T-helper 1 cell treated with Interleukin-12 subunit alpha and Interleukin-12 subunit beta and Interleukin-4 antibody, amounts not matched to agents 30 ng/mL and 1 ng/mL, for 36 hours (primary cell): Measurements from ENCODE around the gene CEP131. TPM values are rescaled to one million over a fixed set of nuclear protein-coding genes. Genes with fewer than 3 reads are reported as not detected.

Experiments
- intact Hi-C: fragments of 100-400 bp; cut with micrococcal nuclease; formaldehyde crosslinking; loops from one replicate; pipeline ENCODE4 v1.15.1; 2024
- total RNA-seq: library from RNA; stranded (reverse); gene quantifications from 2 replicates; pipeline ENCODE4 v1.2.3, GENCODE V29; 2022

CEP131 gene
- 10.6 and 13.3 TPM in 2 replicates for total RNA-seq

DNA sequence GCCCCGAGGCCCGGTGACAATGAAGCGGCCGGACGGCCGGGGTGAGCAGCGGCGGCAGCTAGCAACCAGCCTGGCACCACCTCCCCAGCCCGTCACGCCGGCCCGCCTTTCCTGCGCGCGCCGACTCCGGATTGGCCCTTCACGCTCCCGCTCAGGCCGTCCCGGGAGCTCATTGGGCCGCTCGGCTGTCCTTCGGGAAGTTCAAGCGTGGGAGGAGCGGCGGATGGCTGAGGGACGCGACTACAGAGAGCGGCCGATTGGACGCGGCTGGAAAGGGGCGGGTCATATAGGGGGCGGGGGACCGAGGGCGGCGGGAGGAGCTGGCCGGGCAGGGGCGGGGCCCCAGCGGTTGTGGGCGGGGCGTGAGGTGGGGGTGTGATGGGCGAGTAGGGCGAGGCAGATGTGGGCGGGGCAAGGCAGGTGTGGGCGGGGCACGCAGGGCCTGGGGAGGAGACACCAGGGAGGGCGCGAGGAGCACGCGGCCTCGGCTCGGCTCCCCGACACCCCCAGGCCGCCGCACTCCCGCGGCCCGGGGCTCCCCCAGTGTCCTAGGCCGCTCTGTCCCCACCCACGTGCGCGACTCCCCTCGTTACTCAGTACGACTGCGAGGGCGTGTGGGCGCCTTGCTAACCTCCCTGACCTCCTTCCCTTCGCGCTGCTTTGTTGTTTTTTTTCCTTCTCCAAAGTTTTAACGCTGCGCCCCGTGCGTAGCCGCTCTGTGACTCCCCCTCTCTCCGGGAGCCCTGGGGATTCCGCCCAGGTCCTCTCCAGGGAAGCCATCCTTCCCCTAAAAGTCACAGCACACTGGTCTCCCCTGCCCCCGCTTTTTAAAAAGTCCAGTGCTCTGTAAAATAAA lies at the start of gene CEP131:
Gene CEP131, minus strand, starts transcription at position 60 of the 856 bp plus-strand sequence. CDS start 2,909 bp downstream, outside the sequence.
- intact Hi-C loops, result loop anchor here (1.0 to 5.0 kb wide), 7 partner anchors 16 to 960 kb away; partner anchors contain the start of genes NDUFAF8 and TEPSIN

DNA sequence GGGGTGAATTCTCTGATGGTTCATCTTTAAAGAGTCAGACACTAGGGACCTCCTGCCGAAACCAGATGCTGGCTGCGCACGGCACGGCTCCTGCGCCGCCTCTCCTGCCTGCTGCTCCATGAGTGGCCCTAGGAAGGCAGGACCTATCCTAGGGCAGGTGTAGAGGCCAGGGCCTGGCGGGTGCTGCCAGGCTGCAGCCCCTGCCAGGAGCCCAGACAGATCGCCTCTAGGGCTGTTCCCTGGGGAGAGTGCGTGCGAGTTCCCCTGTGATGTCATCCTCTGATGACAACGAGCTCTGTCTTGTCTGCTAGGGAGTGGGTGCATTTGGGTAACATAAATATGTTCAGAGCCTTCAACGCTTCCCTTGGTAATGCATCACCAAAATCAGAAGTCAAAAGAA lies 48.5 kb upstream of the CEP131 start:
- intact Hi-C loops, result no loop called here

DNA sequence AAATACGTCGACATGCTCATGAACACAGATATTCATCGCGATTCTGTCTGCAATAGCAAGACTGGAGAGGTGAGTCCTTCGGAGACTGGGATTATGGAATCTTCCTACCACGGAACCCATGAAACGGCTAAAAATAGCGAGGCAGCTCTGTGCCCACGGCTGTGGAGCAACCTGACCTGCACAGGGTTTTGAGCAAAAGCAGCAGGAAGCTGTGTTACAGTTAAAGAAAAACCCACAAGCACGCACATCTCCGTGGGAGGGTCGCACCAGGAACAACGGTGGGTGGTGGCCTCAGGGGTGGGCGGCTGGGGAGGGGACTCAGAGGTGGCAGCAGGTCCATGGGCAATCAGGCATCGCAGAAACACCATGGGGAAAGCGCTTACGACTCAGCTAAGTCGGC lies 47.5 kb upstream of the CEP131 start:
- intact Hi-C loops, result no loop called here

DNA sequence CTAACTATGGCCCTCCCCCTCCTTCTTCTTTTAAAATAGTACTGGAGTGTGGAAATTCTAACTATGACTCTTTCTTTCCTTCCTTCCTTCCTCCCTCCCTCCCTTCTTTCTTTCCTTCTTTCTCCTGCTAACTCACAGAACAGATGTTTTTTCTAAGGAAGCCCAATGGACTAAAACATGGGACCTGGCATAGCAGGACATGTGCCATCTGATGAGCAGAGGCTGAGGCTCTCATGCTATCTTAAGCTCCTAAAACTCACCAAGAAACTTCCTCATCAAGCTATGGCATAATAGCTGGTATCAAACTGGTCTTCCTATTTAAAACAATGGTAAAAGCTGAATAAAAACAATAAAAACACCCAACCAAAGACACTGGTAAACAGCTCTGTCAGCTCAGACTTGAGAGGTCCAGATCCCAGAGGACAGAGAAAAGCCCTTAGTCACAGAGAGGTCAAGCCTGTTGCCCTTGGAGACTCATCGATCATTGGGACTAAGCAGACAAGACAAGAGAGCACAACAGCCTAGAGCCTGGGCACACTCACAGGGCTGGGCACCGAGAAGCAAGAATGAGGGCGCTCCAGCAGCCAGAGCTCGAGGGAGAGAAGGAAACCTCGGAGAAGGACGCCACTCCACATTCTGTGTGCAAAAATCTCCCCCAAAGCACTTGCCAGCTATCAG lies 44.8 kb upstream of the CEP131 start:
- intact Hi-C loops, result no loop called here

DNA sequence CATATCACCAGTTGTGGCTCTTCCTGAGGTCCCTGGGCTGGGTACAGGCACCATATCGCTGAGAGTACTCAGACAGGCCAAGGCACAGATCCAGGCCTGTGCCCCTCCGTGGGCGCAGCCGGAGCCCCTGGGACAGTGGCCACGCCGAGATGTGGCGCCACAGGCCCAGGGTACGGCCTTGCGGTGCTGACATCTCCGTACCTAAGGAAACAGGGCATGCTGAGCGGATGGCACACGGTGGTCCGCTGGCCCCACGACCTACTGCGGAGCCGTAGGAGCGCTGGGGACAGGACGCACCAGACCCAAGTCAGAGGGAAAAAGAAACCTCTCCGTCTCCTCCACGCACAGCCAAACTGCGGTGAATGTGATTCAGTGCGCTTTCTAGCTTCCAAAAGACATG lies 42.8 kb upstream of the CEP131 start:
- intact Hi-C loops, result no loop called here

DNA sequence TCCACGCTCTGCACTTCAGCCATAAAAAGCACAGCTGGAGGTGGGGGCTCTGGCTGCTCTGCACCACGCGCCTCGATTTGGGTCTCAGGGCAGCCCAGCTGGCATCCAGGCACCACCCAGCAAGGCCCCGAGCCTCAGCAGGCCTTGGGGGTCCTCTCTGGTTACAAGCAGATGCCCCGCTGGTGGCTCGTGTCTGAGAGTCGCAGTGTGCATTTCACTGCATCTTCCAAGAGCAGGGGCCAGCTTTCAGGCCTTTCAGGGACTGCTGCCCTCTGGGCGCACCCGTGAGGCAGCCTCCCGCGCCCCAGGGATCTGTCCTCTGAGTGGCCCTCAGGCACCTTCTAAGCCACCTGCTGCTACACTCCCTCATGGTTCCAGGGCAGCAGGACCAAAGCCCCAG lies 41.9 kb upstream of the CEP131 start:
- intact Hi-C loops, result no loop called here

DNA sequence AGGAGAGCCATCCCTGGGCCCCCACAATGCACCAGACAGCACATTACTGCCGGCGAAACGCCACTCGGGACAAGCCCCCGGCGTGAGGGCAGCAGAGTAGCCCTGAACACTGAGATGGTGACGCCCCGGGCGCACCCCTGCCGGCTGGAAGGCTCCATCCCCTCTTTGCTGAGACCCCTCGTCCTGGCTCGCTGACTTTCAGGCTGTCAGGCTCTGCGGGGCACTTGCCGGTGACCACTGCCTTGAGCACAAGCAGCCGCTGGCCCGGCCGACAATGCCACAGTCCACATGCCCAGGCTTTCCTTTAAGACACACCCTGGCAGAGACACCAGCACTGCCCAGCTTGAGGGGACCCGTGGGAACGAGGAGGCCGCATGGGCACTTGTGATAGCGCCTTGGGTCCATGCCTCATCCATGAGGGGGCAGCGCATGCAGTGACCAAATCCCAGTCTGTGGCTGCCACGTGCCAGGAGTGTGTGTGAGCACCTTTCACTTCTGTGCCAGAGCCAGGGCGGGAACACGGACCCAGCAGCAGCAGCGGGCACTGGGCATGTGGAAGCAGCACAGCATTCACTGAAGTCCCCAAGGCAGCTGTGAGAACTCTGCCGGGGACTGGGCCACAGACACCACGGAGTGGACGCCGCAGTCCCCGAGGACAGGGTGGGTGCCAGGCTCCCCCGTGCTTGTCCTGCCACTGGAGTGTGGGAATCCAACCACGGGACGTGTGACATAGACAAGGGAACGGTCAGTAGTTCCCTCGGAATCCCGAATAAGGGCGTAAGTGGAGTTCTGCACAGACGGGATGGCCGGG lies 40.8 kb upstream of the CEP131 start:
- intact Hi-C loops, result no loop called here

DNA sequence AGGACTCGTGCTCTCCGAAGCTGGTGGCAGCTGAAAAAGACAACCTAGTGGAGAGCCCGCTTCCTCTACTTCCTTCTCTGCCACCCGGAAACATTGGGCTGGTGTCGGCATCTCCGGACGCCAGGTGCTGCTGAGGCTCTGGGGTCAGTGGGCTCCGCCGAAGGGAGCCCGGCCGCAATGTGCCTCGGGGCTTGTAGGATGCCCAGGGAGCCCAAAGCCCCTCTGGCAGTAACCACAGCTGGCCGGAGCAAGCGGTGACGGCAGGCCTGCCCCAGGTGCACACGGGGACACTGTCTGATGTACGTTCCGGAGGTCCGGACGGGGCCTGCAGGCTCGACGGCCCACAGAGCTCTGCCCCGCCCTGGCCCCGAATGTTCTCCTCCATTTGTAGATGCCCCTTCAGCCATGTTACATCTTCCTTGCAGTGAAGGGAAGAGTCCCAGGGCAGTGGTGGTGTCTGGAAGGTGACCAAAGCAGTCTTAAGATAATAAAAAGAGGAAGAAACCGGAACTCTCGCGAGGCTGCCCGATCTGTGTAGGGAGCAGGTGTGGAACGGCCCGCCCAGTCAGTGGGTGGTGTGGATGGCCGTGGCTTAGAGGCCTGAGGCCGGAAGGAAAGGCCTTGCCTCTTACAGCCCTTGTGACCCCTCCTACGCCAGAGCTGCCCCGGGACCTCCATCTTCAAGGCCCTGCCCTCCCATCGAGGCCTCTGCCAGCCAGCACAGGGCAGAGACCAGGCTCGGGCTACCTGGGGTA lies 39.0 kb upstream of the CEP131 start:
- intact Hi-C loops, result no loop called here

DNA sequence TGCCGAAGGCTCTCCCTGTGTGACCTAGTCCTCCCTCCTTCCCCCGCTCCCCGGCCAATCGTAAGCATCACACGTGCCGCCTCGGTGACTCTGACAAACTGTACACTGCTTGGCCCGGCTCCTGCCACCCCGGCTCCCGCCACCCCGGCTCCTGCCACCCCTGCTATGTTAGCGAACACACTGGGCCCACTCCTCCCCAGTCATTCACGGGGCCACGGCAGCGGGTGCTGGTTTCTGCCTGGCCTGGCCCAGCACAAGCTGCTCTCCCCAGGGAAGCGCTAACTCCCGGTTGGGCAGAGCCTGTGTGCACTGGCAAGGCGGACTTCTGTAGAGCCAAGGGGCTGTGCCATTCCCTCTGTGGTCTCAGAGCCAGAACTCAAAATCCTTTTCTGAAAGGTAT lies 38.3 kb upstream of the CEP131 start:
- intact Hi-C loops, result no loop called here

DNA sequence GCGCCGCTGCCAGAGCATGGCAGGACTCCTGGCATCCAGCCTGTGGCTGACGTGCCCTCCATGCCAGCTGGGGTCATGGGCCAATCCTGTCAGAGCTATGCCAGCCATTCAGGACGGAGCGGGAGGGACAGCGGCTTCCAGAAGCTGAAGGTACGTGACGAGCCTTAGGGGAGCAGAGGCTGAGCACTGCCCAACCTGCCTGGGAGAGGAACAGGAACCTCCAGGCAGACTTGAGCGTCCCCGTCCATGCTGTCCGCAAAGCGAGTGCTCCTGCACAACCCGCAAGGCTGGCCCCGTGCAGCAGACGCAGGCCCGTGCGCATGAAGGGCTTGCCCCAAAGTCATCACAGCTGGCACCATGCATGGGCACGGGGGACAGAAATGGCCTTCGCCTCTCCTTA lies 37.9 kb upstream of the CEP131 start:
- intact Hi-C loops, result no loop called here

DNA sequence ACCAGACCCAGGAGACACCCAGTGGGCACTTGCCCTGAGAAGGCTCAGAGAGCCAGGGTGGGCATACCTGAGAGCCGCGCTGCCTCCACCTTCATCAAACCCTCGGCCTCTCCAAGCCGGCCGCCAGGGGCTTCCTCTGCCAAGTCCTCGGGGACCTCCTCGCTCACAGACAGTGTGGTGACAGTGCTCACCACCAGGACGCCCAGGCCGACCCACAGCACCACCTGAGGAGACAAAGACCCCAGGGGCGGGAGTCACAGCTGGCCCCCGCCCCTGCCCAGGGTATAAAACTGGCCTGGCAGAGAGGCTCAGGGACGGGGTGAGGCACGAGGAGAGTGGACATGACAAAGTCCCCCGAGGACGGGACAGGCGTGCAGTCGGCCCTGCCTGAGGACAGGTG lies 37.4 kb upstream of the CEP131 start:
- intact Hi-C loops, result no loop called here

DNA sequence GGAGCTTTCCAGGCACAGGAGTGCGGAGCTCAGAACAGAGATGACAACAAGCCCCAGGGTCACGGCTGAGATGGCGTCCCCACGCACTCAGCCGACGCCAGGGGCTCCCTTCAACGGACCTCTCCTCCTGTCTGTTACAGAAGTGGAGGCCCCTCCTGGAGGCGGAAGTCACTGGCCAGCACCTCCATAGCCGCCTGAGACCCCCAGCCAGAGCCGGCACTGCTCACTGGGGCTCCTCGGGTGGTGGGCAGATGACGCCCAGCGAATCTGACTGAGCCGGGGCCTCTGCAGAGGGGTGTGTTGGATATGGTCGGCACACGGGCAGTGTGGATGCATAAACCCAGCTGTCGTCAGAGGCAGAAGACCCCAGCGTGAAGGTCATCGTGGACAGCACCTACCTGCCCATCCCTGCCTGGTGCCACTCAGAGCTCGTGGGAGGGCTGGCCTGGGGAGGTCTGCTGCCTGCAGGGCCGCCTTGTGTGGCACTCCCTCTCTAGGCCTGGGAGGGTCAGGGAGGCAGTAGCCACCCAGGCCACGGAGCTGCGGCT lies 36.4 kb upstream of the CEP131 start:
- intact Hi-C loops, result no loop called here

DNA sequence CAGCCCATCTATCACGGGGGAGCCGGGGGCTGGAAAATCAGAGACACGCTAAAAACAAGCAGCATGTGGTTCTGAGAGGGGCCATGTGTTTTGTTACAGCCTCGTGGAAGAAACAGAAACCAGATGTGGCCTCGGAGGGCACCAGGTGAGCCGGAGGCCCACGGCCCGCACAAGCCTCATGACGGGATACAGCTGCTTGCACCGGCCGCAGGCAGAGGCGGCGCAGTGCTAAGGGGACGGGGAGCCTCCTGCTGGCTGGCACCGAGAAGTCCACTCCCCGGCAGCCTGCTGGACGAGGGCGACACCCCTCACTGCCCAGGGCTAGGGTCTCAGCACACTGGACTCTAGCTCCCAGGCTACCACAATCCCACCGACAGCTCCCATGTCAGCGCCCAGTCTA lies 35.5 kb upstream of the CEP131 start:
- intact Hi-C loops, result no loop called here

DNA sequence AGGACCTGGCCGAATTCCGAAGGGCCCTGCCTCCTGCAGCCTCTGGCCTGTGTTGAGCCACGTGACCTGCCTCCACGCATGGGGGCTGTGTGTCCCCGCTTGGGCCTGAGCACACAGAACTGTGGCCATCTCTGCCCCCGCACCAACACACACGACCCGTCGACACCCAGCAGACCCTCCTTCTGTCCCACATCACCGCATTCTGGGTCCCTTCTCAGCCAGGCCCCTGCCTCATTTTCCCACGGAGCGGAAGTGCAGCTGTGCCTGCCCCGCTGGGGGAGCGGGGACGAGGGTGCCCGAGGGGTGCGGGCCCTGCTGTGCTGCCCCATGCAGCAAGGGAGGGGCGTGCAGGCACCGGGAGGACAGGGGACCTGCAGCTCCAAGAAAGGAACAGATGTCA lies 34.8 kb upstream of the CEP131 start:
- intact Hi-C loops, result no loop called here

DNA sequence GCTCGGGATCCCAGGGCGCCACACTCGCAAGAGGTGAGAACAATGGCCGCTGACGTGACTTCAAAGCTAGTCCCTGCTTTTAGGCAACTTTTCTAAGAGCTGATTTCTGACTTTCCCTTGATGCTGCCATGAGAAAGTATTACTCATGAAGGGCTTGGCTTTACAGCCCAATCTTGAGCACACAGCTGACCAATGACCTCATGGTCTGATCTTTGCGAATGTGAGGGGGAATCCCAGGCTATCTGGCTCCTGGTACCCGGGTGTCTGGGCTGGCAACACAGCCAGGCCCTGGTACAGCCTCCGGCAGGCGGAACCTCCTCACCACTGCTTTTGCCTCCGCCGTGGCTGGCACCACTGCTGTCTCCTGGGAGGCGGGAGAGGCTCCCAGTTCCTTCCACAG lies 33.9 kb upstream of the CEP131 start:
- intact Hi-C loops, result no loop called here

DNA sequence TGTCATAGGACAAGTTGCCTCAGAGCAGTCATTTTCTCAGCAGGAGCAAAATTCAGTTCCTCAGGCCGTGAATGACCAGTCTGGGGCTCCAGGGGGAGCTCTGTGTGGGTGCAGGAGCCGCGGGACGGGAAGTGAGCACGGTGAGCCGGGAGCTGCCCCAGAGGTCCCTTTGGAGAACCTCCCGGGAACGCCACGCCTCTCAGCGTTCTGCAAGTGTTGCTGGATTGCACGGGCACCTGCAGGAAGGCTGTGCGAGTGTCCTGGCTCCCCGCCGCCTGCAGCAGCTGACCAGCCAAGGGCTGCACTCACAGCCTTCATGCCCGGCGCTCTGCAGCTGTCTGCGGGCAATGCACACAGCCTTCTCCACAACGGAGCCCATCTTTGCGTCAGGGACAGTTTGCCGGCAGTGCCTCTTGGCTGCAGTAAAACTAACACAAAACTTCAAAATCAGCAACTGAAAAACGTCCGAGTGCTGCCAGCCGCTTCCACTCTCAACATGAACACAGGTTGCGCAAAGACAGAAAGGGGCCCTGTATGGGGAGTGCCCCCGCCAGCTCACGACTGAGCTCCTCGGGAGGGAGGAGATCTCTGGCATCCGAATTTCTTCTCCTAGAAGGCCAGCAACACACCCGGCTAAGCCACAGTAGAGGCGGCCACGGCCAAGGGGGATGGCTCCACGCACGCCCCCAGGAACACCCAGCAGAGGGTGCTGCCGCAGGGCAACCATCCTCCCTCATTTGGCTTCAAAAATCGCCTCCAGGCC lies 32.4 kb upstream of the CEP131 start:
- intact Hi-C loops, result no loop called here

DNA sequence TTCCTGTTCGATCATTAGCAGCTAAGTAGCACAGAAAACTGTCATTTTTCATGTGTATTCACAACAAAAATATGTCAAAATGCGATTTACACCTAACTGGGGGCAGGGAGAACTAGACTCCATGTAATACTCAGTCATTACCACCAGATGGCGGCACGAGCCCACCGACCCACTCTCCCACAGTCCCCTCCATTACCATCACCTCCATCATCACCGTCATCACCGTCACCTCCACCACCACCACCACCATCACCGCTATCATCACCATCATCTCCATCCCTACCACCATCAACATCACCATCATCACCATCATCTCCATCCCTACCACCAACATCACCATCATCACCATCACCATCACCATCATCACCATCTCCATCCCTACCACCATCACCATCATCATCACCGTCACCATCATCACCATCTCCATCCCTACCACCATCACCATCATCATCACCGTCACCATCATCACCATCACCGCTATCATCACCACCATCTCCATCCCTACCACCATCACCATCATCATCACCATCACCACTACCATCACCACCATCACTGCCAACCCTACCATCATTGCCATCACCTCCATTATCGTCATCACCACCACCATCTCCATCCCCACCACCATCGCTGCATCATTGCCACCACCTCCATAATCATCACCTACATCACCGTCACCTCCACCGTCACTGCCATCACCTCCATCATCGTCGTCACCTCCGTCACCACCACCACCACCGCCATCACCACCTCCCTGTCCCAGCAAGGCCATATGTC lies 30.8 kb upstream of the CEP131 start:
- intact Hi-C loops, result loop anchor here (1.0 kb wide), 4 partner anchors 43 to 348 kb away; no protein-coding TSS in a partner anchor

DNA sequence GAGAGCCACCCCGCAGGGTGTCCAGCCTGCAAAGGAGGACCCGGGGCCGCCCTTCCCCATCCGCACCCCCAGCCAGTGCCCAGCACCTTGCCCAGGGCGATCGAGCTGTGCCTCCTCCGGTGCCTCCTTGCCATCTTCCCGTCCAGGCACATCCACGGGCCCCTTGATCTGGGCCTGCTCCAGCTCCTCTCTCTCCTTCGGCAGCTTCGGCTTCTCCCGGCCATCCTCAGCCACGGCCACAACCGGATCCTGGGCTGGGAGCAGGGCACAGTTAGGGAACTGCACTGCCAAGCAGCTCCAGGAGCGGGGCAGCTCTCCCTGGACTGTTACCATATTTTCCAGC lies 30.2 kb upstream of the CEP131 start:
- intact Hi-C loops, result loop anchor here (1.0 kb wide), 4 partner anchors 43 to 348 kb away; no protein-coding TSS in a partner anchor

DNA sequence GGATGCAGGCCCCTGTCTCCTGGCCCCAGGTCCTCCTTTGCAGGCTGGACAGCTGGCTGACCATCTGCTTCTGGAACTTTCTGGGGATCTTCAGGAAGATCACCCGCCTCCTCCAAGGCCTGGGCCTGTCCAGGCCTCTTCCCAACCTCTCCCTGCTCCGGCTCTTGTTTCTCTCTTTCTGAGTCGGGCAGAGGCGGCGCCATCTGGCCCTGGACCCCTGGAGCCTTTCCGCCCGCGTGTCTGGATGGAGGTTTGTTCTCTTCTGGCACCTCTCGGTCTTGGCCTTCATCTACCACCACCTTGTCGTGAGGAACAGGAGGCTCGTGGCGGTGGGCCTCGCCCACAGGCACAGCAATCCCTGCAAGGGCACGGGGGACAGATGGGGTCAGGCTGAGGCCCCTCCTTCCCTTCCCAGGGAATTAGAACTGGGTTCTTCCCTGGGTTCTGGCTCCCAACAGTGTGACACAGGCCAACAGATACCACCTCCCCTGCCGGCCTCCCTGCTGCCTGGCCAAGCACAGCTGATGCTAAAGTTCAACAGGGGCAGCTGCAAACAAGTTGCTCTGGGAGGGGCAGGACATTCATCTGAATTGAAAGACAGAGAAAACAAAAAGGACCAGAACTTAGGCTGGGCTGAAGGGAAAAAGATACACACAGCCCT lies 29.7 kb upstream of the CEP131 start:
- intact Hi-C loops, result no loop called here
